22Rv1 (cell line): ENCODE data around the gene OR51D1.

ENCODE experiments used
- CTCF ChIP-seq: fragments of 450-650 bp; IDR thresholded peaks from 2 replicates; pipeline ENCODE4 v1.5.1; 2017; ENCODE audit warnings: mild to moderate bottlenecking
- ZFX ChIP-seq: fragments of 450-650 bp; IDR thresholded peaks from 2 replicates; pipeline ENCODE4 v1.6.1; 2017; ENCODE audit warnings: antibody characterized with exemption, borderline replicate concordance

GRCh38 chr11:4647766-4648165, 10.5 kb downstream of the OR51D1 start:
- TF ChIP-seq ZFX (no peak), CTCF (no peak)
